HEK293T (cell line): ENCODE results near the gene SH3BP2.

Source experiments
- BHLHE40 ChIP-seq: fragments of 450-650 bp; IDR thresholded peaks from 2 replicates; pipeline ENCODE4 v1.6.1; 2016; ENCODE audit warnings: mild to moderate bottlenecking, moderate library complexity, borderline replicate concordance
- FOXM1 ChIP-seq: fragments of 450-650 bp; IDR thresholded peaks from 2 replicates; pipeline ENCODE4 v1.6.1; 2017; ENCODE audit warnings: mild to moderate bottlenecking, borderline replicate concordance
- SUZ12 ChIP-seq: fragments of 450-650 bp; IDR thresholded peaks from 2 replicates; pipeline ENCODE4 v1.6.1; 2016; ENCODE audit warnings: mild to moderate bottlenecking

DNA sequence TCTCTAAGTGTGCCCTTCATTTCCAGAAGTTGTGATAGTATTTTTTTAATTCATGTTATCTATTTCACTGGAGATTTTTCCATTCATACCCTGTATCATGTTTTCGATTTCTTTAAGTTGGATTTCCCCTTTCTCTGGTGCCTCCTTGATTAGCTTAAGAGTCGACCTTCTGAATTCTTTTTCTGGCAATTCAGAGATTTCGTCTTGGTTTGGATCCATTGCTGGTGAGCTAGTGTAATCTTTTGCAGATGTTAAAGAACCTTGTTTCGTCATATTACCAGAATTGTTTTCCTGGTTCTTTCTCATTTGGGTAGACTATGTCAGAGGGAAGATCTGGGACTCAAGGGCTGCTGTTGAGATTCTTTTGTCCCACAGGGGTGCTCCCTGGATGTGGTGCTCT, 9.1 kb upstream of the SH3BP2 start:
- no peak for TF ChIP-seq BHLHE40
- no peak for TF ChIP-seq FOXM1
- TF ChIP-seq SUZ12 = no peak
